Glomerular endothelial cell (primary cell): Measurements from ENCODE around the gene PXDC1. TPM values are rescaled to one million over a fixed set of nuclear protein-coding genes. Genes with fewer than 3 reads are reported as not detected.

Source experiments
- DNase-seq: peaks from one replicate; pipeline ENCODE4 v3.0.0-alpha.2; 2011; ENCODE audit warnings: low read depth, low spot score; ENCODE audit errors: extremely low read depth
- total RNA-seq: library from RNA; depleted of rRNA; stranded (reverse); fragments of >200 nt; gene quantifications from 2 replicates; pipeline ENCODE4 v1.2.3, GENCODE V29; 2015

PXDC1 gene
- total RNA-seq, 1 donor from 2014 or later, result 257 TPM

GRCh38 chr6:3719462-3720308 is 31.8 kb downstream of the PXDC1 start:
- DNase-seq, result no peak

DNA sequence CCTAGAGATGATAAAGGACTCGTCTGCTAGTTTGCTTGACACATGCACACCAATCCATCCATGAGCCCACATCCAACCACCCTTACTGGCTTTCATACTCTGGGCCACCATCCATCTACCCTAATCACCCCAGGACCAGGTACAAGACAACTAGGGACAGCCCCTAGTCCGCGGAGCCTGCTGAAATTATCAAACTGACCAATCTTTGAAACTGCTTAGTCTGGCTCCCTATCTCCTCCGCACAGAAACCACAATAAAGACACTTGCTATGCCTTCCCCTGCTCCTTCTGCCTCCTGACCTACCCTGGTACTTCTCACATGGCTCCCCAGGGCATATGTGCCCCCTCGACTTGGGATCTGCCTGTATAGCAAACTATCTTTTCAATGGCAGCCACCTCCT is 33.1 kb downstream of the PXDC1 start:
- no peak for DNase-seq

DNA sequence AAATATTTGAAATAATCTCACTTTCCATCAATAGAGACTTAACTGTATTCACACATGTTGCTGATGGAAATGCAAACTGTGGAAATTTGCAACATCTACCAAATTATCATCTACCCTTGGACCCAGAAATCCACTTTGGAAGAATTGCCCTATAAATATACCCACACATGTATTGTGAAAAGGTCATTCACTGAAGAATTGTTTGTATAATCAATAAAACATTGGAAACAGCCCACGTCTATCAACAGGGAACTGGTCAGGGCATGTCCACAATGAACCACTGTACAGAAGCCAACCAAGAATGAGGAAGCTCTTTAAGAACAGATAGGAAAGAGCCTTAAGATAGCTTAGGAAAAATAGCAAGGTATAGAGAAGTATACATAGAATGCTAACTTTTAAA is 36.2 kb downstream of the PXDC1 start:
- no peak for DNase-seq

DNA sequence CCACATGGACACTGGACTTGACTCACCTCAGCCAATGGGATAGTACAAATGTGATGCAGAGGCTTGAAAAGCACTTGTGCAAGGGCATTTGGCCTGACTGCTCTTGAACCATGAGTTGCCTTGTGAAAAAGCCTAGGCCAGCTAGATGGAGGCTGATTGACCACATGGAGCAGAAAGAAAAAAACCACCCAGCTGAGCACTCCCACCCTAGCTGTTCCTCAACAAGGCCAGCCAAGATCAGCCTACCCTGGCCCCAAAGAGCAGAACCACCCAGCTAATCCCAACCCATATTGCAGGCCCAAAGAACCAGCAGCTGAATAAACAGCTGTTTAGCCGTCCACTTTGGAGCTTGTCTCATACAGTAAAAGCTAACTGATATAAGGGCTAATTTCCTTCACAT is 36.7 kb downstream of the PXDC1 start:
- DNase-seq, result no peak

GRCh38 chr6:3714111-3714510 is 37.4 kb downstream of the PXDC1 start:
- DNase-seq, result no peak

DNA sequence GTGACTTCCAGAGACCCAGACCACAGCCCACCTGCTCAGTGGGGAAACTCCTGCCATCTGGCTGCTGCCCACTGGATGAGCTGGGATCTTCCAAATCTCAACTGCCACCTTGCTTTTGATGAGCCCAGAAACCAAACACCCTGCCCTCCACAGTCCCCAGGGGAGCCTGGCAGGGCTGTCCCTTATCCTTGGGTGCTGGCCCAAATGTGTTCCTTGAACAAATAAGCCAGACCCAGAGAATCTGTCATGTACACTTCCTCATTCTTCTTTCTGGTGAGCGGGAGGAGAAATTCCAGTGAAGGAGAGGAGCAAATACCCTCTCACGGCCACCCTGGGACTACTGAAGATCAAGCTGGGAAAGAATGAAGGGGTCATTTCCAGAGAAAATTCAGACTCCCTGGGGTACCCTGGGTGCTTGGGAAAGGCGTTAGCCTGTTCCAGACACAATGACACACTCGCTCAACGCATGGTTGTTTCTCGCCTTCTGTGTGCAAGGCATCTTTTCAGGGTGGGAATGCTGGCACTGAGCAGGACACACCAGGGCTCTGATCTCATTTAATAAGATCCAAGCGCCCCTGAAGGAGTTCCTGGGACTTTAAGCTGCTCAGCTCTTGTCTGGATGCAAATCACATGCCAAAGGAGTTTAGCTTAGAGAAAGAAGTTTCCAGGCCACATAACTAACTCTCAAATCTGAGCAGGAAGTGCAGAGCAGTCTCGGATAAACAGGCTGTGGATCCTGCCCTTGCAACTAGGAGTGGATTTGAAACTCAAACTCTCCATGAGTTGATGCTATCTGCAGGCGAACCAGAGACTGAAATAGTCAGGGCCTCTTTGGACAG is 38.5 kb downstream of the PXDC1 start:
- DNase-seq, result no peak

DNA sequence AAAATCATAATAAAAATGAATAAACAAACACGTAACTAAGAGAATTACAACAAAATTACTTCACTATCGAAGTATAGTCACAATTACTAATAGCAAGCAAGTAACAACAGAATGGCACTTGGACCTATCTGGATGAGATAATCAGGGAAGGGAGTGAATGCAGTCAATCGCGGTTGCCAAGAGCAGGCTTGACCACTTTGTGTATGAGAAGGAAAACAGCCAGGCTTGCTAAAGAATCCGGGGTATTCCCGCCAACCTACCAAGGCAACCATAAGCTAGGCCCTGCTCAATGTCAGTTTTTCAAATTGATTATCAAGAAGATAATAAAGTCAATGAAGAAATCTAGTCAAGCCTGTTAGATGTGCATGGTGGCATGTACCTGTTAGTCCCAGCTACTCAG is 39.7 kb downstream of the PXDC1 start:
- DNase-seq, result no peak

DNA sequence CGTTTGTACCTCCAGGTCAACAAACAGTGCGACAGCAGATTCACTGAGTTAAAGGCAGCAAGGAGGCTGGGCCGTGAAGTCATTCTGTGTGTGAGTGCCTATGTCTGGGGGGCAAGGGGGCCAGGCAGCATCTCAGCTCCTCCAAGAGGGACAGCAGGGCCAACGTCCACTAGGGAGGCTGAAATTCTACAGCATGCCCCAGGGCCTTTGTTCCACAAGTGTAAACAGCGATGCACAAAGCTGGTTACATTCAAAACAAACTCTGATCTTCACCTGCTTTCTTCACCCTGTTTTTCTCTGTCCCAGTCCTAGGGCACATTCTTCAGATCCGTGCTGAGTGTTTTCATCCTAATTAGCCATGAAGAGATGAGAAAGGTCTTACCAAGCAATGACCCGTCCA is 41.1 kb downstream of the PXDC1 start:
- no peak for DNase-seq

DNA sequence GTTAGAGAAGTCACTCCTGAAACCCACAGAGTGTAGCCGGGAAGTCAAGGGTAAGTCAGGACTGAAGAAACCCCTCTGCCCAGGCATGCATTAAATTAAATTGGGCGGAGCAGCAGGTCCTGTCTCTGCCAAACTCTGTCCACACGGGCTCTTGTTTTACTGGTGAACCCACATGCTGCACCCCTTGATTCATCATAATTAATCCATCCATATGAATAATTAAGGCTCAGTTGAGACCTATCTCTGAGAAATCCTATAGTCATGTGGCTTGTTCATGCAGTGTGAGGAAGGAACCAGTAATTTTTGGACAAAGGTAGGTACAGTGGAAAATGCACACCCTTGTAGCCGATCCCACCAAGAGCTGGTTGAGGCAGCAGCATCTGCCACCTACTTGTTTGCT is 43.0 kb downstream of the PXDC1 start:
- no peak for DNase-seq

DNA sequence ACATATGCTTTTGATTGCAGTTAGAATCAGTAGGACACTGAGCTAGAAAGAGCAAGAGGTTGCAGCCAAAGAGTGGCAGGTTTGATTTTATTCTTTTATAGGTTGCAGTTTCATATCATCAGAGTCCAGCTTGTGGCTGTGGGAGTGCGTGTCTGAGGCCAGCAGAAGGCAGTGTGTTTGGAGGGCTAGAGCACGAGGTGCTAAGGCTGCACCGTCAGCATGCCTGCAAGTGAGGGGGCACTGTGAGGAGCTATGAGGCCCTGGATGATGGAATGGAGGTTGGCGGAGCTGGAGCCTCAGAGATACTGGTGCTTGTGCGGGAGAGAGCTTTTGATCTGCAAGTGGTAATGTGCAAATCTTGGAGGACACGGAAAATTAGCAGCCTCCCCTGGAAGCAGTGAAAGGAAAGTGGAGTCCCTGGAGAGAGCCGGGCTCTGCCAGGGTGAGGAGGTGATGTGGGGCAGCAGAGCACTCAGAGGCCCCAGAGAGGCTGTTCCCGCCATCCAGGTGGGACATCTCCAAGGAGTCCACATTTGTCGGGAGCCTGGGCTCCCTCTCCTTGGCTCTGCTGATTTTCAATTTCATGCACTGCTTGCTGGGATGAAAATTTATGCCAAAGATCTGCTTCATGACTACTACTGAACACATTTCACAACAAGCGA is 43.6 kb downstream of the PXDC1 start:
- DNase-seq, result no peak

DNA sequence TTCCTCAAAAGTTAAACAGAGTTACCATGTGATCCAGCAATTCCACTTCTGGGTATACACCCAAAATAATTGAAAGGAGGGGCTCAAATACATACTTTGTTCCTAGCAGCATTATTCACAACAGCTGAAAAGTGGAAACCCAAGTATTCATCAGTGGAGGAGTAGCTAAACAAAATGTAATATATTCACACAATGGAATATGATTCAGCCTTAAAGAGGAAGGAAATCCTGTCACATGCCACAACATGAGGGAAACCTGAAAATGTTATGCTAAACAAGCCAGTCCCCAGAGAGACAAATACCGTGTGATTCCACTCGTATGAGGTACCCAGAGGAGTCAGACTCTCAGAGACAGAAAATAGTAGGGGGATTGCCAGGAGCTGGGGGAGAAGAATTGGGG is 44.5 kb downstream of the PXDC1 start:
- DNase-seq, result peak; percentile 57

DNA sequence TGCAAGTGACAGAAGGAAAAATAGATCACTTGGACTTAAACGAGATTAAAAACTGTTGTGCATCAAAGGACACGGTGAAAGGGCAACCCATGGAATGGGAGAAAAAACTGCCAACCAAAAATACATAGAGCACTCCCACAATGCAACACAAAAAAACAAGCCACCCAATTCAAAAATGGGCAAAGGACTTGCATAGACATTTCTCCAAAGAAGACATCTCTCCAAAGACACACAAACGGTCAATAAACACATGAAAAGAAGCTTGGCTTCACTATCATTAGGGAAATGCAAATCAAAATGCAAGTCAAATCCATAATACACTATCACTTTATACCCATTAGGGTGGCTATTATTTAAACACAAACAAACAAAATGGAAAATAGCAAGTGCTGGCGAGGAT is 45.0 kb downstream of the PXDC1 start:
- no peak for DNase-seq

DNA sequence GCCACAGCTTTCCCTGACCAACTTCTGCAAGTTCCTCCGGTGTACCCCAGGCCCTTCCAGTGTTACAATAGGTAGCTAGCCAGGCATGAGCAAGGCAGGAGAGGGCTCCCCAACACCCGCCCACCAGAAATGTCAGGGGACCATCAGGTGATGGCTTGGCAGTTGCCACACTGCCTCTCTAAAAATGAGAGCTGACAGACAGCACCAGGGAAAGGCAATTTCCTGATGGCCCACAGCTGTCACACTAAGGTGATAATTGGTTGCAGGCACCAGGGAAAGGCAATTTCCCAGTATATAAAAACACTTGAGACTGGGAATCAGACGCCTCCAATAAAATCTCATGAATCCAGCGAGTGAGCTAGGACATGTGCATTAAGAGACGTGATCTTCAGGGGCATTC is 49.9 kb downstream of the PXDC1 start:
- DNase-seq, result no peak

- no peak for DNase-seq
Measured at GRCh38 chr6:3699231-3699630, 52.3 kb downstream of the PXDC1 start.

- DNase-seq, result no peak
Measured at GRCh38 chr6:3698021-3698420, 53.5 kb downstream of the PXDC1 start.

GRCh38 chr6:3697609-3698008 is 53.9 kb downstream of the PXDC1 start:
- DNase-seq, result no peak

DNA sequence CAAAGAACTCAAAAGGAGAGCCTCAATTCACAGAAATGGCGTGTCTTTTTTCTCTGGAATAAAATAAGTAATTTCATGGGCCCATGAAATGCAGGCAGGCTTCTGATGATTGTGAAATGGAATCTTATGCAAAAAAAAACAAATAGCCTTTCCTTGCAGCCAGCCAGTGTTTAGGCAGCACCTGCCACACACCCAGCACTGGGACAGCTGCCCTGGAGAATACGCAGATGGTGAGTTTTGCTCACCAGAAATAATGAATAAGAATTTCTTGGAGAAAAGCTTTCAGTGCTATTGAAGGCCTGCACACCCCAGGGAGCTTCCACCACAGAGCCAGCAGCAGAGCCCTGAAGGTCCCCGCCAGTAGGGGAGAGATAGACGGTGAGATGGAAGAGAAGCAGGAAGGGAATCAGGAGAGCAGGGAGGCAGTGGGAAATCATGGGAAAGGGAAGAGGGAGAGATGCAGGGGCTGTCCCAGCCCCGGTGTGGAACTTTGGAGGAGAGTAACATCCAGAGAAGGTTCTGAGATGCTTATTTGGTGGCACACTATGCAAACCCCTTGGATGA is 54.9 kb downstream of the PXDC1 start:
- DNase-seq, result no peak

DNA sequence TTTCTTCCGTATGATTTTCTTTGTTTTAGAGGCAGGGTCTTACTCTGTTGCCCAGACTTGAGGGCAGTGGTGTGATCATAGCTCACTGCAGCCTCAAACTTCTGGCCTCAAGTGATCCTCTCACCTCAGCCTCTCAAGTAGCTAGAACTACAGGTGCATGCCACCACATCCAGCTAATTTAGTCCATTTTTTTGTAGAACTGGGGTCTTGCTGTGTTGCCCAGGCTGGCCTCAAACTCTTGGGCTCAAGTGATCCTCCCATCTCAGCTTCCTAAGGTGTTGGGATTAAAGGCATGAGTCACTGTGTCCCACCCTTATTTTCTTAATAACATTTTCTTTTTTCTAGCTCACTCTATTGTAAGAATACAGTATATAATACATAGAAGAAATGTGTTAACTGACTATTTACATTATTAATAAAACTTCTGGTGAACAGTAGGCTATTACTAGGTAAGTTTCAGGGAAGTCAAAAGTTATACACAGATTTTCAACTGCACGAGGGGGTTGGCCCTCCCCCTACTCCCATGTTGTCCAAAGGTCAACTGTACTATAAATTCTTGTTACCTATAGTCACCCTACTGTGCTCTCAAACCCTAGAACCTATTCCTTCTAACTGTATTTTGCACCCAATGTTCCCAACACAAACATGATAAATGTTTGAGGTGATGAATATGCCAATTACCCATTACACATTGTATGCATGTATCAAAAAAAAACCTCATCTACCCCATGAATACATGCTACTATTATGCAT is 56.3 kb downstream of the PXDC1 start:
- no peak for DNase-seq

DNA sequence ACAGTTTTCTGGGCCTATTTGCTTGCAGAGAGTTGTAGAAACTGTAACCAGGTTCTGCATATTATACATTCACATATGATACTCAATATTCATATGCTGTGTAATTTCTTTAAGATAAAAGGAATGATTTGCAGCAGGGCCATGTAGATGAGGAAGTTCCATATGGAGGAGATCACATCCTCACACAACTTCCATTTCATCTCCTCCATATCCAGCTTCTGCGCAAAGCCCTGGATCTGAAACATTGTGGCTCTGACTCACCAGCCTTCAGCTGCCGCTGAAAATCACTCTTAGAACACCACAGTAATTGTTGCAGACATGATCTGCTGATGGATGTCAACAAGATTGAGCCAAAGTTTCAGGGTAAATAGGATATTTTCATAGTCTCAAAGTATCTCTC is 57.7 kb downstream of the PXDC1 start:
- DNase-seq, result no peak

- no peak for DNase-seq
Measured at GRCh38 chr6:3690506-3690905, 61.0 kb downstream of the PXDC1 start.

GRCh38 chr6:3687847-3688246 is 63.7 kb downstream of the PXDC1 start:
- DNase-seq, result no peak
